ENCODE data around the gene NUAK2.

NUAK2 gene

GRCh38 chr1:205258719-205259118 is 62.8 kb downstream of the NUAK2 start:
- DNase-seq (ENCODE audit: low read depth in 4 of 4, low spot score in 1 of 4): no peak

GRCh38 chr1:205258261-205258691 is 63.3 kb downstream of the NUAK2 start:
- no peak for DNase-seq (ENCODE audit: low read depth in 4 of 4, low spot score in 1 of 4)

DNA sequence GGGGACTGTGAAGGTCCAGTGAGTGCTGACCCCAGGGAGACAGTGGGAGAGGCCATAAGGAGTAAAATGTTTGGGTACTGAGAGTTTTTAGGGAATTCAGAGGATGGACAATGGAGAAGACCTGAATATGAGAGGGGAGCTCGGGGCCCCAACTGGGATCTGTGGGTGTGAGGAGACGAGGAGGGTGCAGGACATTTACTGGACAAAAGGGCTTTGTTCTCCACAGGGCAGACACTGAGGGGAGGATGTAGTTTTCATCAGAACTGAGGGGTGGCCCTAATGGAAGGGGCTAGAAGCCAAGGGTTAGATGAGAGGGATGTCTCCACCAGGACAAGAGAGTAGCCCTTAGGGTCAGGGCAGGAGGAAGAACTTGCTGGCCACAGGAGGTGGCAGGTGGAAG is 63.8 kb downstream of the NUAK2 start:
- DNase-seq (ENCODE audit: low read depth in 4 of 4, low spot score in 1 of 4): no peak

DNA sequence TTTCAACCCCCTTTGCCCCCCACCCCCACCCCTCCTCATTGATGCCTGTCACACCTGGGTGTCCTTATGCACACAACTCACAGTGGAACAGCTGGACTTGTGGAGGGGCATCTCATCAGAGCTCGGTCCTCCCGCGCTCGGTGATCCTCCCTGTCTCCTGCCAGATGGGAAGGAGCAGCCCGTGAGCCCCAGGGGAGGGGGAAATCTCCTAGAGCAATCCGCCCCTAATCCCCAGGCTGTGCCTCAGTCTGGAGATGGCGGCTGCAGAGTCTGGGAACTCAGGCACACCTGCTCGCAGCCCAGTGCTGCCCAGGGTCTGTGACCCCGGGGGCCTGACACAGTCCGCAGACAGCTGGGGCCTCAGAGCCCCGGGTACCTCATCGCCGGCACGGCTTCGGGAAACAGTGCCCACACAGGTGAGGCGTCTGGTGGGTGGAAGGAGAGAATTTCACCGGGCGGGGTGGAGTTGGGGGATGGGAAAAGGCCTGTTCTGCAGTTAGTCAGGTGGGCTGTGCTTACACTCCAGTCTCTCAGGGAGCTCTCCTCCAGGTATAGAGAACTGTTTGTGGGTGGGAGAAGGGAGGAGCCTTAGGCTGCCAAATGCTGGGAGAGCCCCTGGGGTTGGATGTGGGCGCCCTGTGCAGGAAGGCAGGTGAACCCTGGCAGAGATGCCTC is 64.5 kb downstream of the NUAK2 start:
- DNase-seq (ENCODE audit: low read depth in 4 of 4, low spot score in 1 of 4): no peak

- DNase-seq (ENCODE audit: low read depth in 4 of 4, low spot score in 1 of 4): peak; percentile 72 to 82 (median 78)
These were observed 65.4 kb downstream of the NUAK2 start for GRCh38 chr1:205255941-205256780.
